Fibroblast of villous mesenchyme (primary cell): ENCODE measurements around the gene FADS3. TPM values are rescaled to one million over a fixed set of nuclear protein-coding genes. Genes with fewer than 3 reads are reported as not detected.

Experiments used
- DNase-seq: peaks from one replicate; pipeline ENCODE4 v3.0.0-alpha.2; 2010; ENCODE audit warnings: low read depth
- H3K4me3 ChIP-seq: 2 replicates; pipeline ENCODE4 v1.5.1; 2011; ENCODE audit warnings: low read depth, mild to moderate bottlenecking, low read length
- CTCF ChIP-seq: IDR thresholded peaks from 2 replicates; pipeline ENCODE4 v1.5.1; 2012; ENCODE audit warnings: low read depth, mild to moderate bottlenecking, low read length; ENCODE audit not compliant: insufficient read depth
- total RNA-seq: library from RNA; depleted of rRNA; stranded (reverse); fragments of >200 nt; gene quantifications from 2 replicates; pipeline ENCODE4 v1.2.3, GENCODE V29; 2012

The FADS3 gene
- total RNA-seq, 1 donor, result 126 TPM

GRCh38 chr11:61913699-61914395, 22.5 kb upstream of the FADS3 start:
- DNase-seq, result no peak
- H3K4me3 ChIP-seq, result no peak overlapping the region
- TF ChIP-seq CTCF, result no peak

- no peak overlapping the region for H3K4me3 ChIP-seq
- DNase-seq, result no peak
- no peak for TF ChIP-seq CTCF
These were observed 21.8 kb upstream of the FADS3 start for GRCh38 chr11:61912991-61913698.

GRCh38 chr11:61912530-61912898, 21.2 kb upstream of the FADS3 start:
- DNase-seq, result no peak
- no peak overlapping the region for H3K4me3 ChIP-seq
- no peak for TF ChIP-seq CTCF

- no peak for DNase-seq
- no peak overlapping the region for H3K4me3 ChIP-seq
- no peak for TF ChIP-seq CTCF
These were observed 20.6 kb upstream of the FADS3 start for GRCh38 chr11:61911701-61912529.

- no peak for TF ChIP-seq CTCF
- H3K4me3 ChIP-seq, result no peak overlapping the region
- no peak for DNase-seq
These were observed 19.9 kb upstream of the FADS3 start for GRCh38 chr11:61911128-61911700.

- H3K4me3 ChIP-seq, result no peak overlapping the region
- no peak for TF ChIP-seq CTCF
- no peak for DNase-seq
These were observed 19.1 kb upstream of the FADS3 start for GRCh38 chr11:61910187-61911127.
